NCI-H460 (cell line): Measurements from ENCODE around the gene OR2M2. TPM values are rescaled to one million over a fixed set of nuclear protein-coding genes. Genes with fewer than 3 reads are reported as not detected.

Experiments
- DNase-seq: peaks from one replicate; pipeline ENCODE4 v3.0.0-alpha.2; 2016; ENCODE audit warnings: low read depth; ENCODE audit errors: extremely low read depth
- polyA plus RNA-seq: library from polyadenylated mRNA; depleted of rRNA; stranded (reverse); fragments of >200 nt; gene quantifications from 2 replicates; pipeline ENCODE4 v1.2.3, GENCODE V29; 2014; cell fraction: nucleus; rRNA removed
- total RNA-seq: library from RNA; depleted of rRNA; stranded (reverse); fragments of >200 nt; shearing (Covaris generic); gene quantifications from 2 replicates; pipeline ENCODE4 v1.2.3, GENCODE V29; 2014; rRNA removed

OR2M2 gene
- not detected in 2 replicates for total RNA-seq
- not detected in 2 replicates for polyA plus RNA-seq

GRCh38 chr1:248174521-248174920, at the start of gene OR2M2:
Gene OR2M2, plus strand, starts transcription at chr1:248174821. Its CDS starts 5,165 bp downstream, at chr1:248179986.
- no peak for DNase-seq

GRCh38 chr1:248127653-248128052, 47.0 kb upstream of the OR2M2 start:
- DNase-seq, result no peak

GRCh38 chr1:248136811-248137210, 37.8 kb upstream of the OR2M2 start:
- no peak for DNase-seq

GRCh38 chr1:248140846-248141245, 33.8 kb upstream of the OR2M2 start:
- no peak for DNase-seq

GRCh38 chr1:248143311-248143710, 31.3 kb upstream of the OR2M2 start:
- no peak for DNase-seq

- DNase-seq, result no peak
These were observed 30.0 kb upstream of the OR2M2 start, which contains the start of gene OR2M5 for GRCh38 chr1:248144513-248145198. Gene OR2M5, plus strand, starts transcription at chr1:248145148. Its CDS starts 0 bp downstream, at chr1:248145148.

- no peak for DNase-seq
These were observed 22.4 kb upstream of the OR2M2 start for GRCh38 chr1:248152056-248152827.

- DNase-seq, result no peak
These were observed 18.7 kb upstream of the OR2M2 start for GRCh38 chr1:248155927-248156326.

- DNase-seq, result no peak
These were observed 15.9 kb upstream of the OR2M2 start for GRCh38 chr1:248158758-248159157.

GRCh38 chr1:248164031-248164430, 10.6 kb upstream of the OR2M2 start:
- no peak for DNase-seq

GRCh38 chr1:248165186-248165585, 9.4 kb upstream of the OR2M2 start:
- no peak for DNase-seq

- no peak for DNase-seq
These were observed 9.4 kb downstream of the OR2M2 start for GRCh38 chr1:248183996-248184395.

GRCh38 chr1:248187363-248187762, 12.7 kb downstream of the OR2M2 start:
- DNase-seq, result no peak

GRCh38 chr1:248189026-248189425, 14.4 kb downstream of the OR2M2 start:
- no peak for DNase-seq

GRCh38 chr1:248194117-248194516, 19.5 kb downstream of the OR2M2 start:
- no peak for DNase-seq

GRCh38 chr1:248196965-248197364, 22.3 kb downstream of the OR2M2 start, which contains the start of gene OR2M3:
Gene OR2M3, plus strand, starts transcription at chr1:248197265. Its CDS starts 5,803 bp downstream, at chr1:248203068.
- no peak for DNase-seq

GRCh38 chr1:248215880-248216279, 41.3 kb downstream of the OR2M2 start:
- DNase-seq, result no peak

- DNase-seq, result no peak
These were observed 50.9 kb downstream of the OR2M2 start for GRCh38 chr1:248225537-248225936.

- DNase-seq, result no peak
These were observed 54.8 kb downstream of the OR2M2 start for GRCh38 chr1:248229360-248229908.
